GM08714 (cell line): ENCODE measurements around the gene CACNG1.

ENCODE experiments used
- H3K4me3 ChIP-seq: fragments of 200-500 bp; sonication (Bioruptor generic); 2 replicates; pipeline ENCODE4 v1.5.1; 2014; ENCODE audit warnings: mild to moderate bottlenecking, low read length, inconsistent platforms
- ZNF274 ChIP-seq: IDR thresholded peaks from 2 replicates; pipeline ENCODE4 v1.6.1; 2012; ENCODE audit warnings: mild to moderate bottlenecking, low read depth, low read length

The CACNG1 gene

DNA sequence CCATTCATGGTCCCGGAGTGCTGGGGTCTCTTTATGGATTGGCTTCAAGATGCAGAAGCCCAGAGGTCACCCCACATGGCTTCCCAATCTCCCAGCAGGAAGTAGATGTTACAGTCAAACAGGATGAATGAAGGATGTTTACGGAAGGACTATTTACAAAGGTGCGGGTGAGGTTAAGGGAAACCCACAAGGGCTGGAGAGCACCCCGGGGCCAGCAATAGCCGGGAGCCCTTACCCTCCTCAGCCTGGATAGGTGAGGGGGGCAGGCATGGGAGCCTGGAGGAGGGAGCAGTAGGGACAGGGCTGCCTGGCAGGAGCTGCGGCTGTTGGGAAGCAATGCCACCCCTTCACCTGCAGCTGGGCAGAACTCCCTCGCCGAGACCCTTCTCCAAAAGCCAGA is 24.5 kb upstream of the CACNG1 start:
- H3K4me3 ChIP-seq, result no peak overlapping the region
- TF ChIP-seq ZNF274, result no peak

DNA sequence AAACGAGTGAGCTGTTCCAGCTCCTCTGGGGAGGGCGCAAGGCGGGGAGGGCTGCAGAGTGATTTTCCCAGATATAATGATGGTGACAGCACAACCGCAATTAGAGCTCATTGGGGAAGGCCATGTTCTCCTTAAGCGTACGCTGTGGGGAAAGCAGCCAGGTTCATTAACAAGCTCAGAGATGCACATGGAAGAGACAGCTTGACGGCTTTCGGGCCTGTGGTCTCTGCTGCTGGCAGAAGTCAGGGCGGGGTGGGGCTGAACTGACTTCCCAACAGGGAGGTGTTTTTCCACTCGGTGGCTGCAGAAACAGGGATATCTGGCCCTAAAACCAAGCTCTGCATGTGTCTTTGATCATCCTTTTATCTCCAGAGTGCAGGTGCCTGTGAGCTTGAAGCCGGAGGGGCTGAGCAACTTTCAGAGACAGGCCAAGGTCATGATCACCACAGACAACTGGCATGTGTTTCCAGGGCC is 24.0 kb upstream of the CACNG1 start:
- TF ChIP-seq ZNF274, result no peak
- no peak overlapping the region for H3K4me3 ChIP-seq

DNA sequence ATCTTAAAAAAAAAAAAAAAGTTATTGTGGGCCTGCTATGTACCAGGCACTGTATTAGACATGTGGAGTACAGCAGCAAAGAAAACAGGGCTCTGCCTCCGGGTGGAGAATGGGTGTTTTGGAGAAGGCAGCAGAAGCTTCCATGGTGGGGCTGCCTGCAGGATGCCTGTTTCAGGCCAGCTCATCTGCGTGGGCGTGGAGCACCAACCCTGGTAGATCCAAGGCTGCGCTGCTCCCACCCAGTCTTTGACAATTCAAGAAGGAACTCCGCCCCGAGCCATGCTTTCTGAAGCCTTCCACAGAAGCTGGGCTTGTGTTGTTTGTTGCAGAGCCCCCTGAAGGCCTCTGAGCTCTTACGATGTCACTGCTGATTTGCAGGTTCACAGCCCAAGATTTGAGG is 23.2 kb upstream of the CACNG1 start:
- no peak overlapping the region for H3K4me3 ChIP-seq
- no peak for TF ChIP-seq ZNF274

- TF ChIP-seq ZNF274, result no peak
Measured at GRCh38 chr17:67021743-67022450, 22.5 kb upstream of the CACNG1 start.

GRCh38 chr17:67022451-67022810 is 21.9 kb upstream of the CACNG1 start:
- TF ChIP-seq ZNF274, result no peak
- no peak overlapping the region for H3K4me3 ChIP-seq

More at GRCh38 chr17:67021743-67022450, 22.5 kb upstream of the CACNG1 start:
- H3K4me3 ChIP-seq, result no peak overlapping the region

GRCh38 chr17:67024736-67025135 is 19.6 kb upstream of the CACNG1 start:
- no peak for TF ChIP-seq ZNF274
- no peak overlapping the region for H3K4me3 ChIP-seq

DNA sequence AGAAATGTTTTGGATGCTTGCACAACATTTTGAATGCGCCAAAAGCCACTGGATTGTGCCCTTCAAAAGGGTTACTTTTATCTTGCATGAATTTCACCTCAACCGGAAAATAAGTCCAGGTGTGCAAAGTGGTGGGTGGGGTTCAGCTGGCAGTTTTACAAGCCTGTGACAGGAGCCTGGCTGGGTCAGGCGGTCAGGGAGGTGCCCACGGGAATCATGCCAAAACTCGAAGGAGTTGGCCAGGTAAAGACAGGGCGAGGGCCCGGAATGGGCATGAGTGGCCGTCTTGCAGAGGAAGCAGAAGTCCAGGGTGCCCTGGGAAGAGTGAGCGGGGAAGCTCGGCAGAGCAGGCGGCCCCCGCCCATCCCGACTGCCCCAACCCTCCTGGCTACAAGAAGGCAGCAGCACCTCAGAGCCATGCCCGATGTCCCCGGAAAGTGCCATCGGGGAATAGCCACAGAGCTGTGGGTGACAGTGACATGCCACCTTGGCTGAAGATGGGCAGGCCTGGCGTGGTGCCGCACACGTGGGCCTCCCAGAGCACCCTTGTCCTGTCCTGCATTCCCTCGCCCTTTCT is 19.1 kb upstream of the CACNG1 start:
- no peak for TF ChIP-seq ZNF274
- no peak overlapping the region for H3K4me3 ChIP-seq

- no peak for TF ChIP-seq ZNF274
- no peak overlapping the region for H3K4me3 ChIP-seq
Measured at GRCh38 chr17:67026341-67026740, 18.0 kb upstream of the CACNG1 start.

GRCh38 chr17:67027031-67027628 is 17.2 kb upstream of the CACNG1 start:
- no peak for TF ChIP-seq ZNF274
- H3K4me3 ChIP-seq, result no peak overlapping the region

GRCh38 chr17:67030641-67031040 is 13.7 kb upstream of the CACNG1 start:
- TF ChIP-seq ZNF274, result no peak
- H3K4me3 ChIP-seq, result no peak overlapping the region

DNA sequence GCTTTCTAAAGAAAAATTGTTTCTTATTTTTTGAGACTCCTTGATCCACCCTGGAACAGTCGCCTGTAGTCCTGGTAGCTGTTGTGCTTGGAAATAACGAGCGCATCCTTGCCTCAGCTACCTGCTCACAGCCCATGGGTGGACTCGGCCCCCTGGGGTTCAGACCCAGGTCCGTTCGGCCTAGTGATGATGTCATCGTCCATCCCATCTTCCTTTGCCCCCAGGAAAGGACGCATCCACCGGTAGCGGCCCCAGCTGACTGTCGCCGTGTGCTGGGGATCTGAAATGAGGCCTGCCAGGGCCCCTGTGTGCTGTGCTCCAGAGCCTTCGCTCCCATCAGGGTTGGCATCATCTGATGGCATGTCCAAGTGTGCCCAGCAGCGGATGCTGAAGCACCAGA is 12.0 kb upstream of the CACNG1 start:
- TF ChIP-seq ZNF274, result no peak
- H3K4me3 ChIP-seq, result no peak overlapping the region

DNA sequence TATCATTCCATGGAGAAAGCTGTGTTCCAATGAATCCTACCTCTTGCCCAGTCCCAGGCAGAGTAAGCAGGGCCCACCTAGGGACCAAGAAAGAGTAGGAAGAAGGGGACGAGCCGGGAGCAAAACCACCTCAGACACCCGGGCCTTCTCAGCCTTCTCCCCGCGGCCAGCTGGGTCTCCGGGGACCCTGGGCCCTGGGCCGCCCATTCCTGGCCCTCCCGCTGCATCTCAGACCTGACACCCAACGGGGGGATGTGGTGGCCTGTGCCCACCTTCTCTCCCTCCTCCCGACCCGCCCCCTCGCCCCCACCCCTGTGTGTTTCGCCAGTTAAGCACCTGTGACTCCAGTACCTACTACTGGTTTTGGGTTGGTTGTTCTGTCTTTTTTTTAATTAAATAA is 11.4 kb upstream of the CACNG1 start:
- no peak overlapping the region for H3K4me3 ChIP-seq
- TF ChIP-seq ZNF274, result no peak

DNA sequence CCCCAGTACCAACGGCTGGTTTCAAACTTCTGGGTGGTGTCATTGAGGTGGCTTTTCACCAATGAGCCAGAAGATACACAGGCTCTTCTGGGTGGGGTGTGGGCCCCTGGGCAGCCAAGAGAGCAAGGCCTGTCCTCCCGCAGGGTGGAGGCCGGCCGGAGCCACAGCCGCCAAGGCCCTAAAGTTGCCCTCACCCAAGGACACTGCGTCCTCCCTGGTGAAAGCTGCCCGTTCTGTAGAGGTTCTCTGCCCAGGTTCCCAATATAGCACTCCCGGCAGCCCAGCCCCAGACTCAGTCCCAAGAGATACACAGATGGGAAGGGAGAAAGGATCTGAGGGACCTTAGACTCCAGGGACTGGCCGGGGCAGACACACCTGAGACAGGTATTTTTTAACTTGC is 10.7 kb upstream of the CACNG1 start:
- no peak for TF ChIP-seq ZNF274
- no peak overlapping the region for H3K4me3 ChIP-seq

- H3K4me3 ChIP-seq, result no peak overlapping the region
- no peak for TF ChIP-seq ZNF274
Measured at GRCh38 chr17:67035131-67036083, 8.9 kb upstream of the CACNG1 start.
